Right atrium auricular region (tissue), 2 donors: ENCODE results near the gene LTBP1. TPM values are rescaled to one million over a fixed set of nuclear protein-coding genes. Genes with fewer than 3 reads are reported as not detected.
"Not testable (repeated sequence)": the region's sequence is repeated elsewhere in the genome, so short reads cannot be mapped to it uniquely, and the experiment has no call there.

Experiments used
- DNase-seq: peaks from one replicate; pipeline ENCODE4 v3.0.0-alpha.2; 2019; ENCODE audit warnings: low spot score
- H3K27ac ChIP-seq, 2 donors: fragments of 200-600 bp; sonication (generic); 1 replicate in 1 of 2; 2 replicates in 1 of 2; pipeline ENCODE4 v1.5.1; 2016 to 2019
- H3K27me3 ChIP-seq, 2 donors: fragments of 200-600 bp; sonication (generic); one replicate each; pipeline versions ENCODE4 v1.5.1 to v1.6.0; 2017 to 2019
- H3K36me3 ChIP-seq: fragments of 200-600 bp; sonication (generic); one replicate; pipeline ENCODE4 v1.5.1; 2016
- H3K4me1 ChIP-seq, 2 donors: fragments of 200-600 bp; sonication (generic); one replicate each; pipeline versions ENCODE4 v1.5.1 to v1.6.0; 2017 to 2019
- H3K4me3 ChIP-seq, 2 donors: fragments of 200-600 bp; sonication (generic); 1 replicate in 1 of 2; 2 replicates in 1 of 2; pipeline ENCODE4 v1.5.1; 2017 to 2019; ENCODE audit warnings: mild to moderate bottlenecking in 1 of 2, moderate library complexity in 1 of 2
- H3K9me3 ChIP-seq, 2 donors: fragments of 200-600 bp; sonication (generic); one replicate each; pipeline ENCODE4 v1.5.1; 2019
- CTCF ChIP-seq, 2 donors: fragments of 200-600 bp; sonication (generic); IDR thresholded peaks; one replicate each; pipeline ENCODE4 v1.5.1; 2019; ENCODE audit warnings: antibody characterized with exemption in 2 of 2
- total RNA-seq, 2 donors: library from RNA; depleted of rRNA; stranded (reverse); fragments of >200 nt; gene quantifications; one replicate each; pipeline ENCODE4 v1.1.0, GENCODE V29; 2016

Gene LTBP1
- total RNA-seq, 2 donors from 2014 or later = 168 to 291 TPM

- H3K9me3 ChIP-seq = no peaks in the 10 kb centered on the region
- no peaks in the 10 kb centered on the region for H3K36me3 ChIP-seq
- H3K27me3 ChIP-seq = no peaks in the 10 kb centered on the region
- no peak overlapping the region for H3K27ac ChIP-seq
- no peak for DNase-seq
- H3K4me1 ChIP-seq = no peaks in the 10 kb centered on the region
- no peak for TF ChIP-seq CTCF (IDR thresholded peaks at IDR 0.05)
- H3K4me3 ChIP-seq = no peak overlapping the region
Observed at GRCh38 chr2:32904074-32904473, 42.7 kb upstream of the LTBP1 start.

GRCh38 chr2:32904751-32905150, 42.0 kb upstream of the LTBP1 start:
- Histone ChIP-seq H3K36me3 (no peaks in the 10 kb centered on the region), H3K9me3 (no peaks in the 10 kb centered on the region), H3K4me1 (no peaks in the 10 kb centered on the region), H3K27ac (no peak overlapping the region), H3K4me3 (no peak overlapping the region), H3K27me3 (no peaks in the 10 kb centered on the region)
- no peak for DNase-seq
- no peak for TF ChIP-seq CTCF (IDR thresholded peaks at IDR 0.05)

GRCh38 chr2:32905270-32905669, 41.5 kb upstream of the LTBP1 start:
- Histone ChIP-seq H3K4me3 (no peak overlapping the region), H3K9me3 (no peaks in the 10 kb centered on the region), H3K4me1 (no peaks in the 10 kb centered on the region), H3K36me3 (no peaks in the 10 kb centered on the region), H3K27me3 (no peaks in the 10 kb centered on the region), H3K27ac (no peak overlapping the region)
- no peak for DNase-seq
- no peak for TF ChIP-seq CTCF (IDR thresholded peaks at IDR 0.05)

GRCh38 chr2:32910883-32911598, 35.7 kb upstream of the LTBP1 start:
- Histone ChIP-seq H3K4me1 (no peaks in the 10 kb centered on the region), H3K27ac (no peak overlapping the region), H3K9me3 (no peaks in the 10 kb centered on the region), H3K36me3 (no peaks in the 10 kb centered on the region), H3K27me3 (no peaks in the 10 kb centered on the region), H3K4me3 (no peak overlapping the region)
- TF ChIP-seq CTCF (IDR thresholded peaks at IDR 0.05) = no peak
- DNase-seq = no peak

- no peak for TF ChIP-seq CTCF (IDR thresholded peaks at IDR 0.05)
- Histone ChIP-seq H3K27me3 (no peaks in the 10 kb centered on the region), H3K4me3 (no peak overlapping the region), H3K36me3 (no peaks in the 10 kb centered on the region), H3K4me1 (no peaks in the 10 kb centered on the region), H3K27ac (no peak overlapping the region), H3K9me3 (no peaks in the 10 kb centered on the region)
- DNase-seq = no peak
Observed at GRCh38 chr2:32915694-32916093, 31.1 kb upstream of the LTBP1 start.

GRCh38 chr2:32918774-32919173, 28.0 kb upstream of the LTBP1 start:
- H3K4me3 ChIP-seq = no peak overlapping the region
- no peaks in the 10 kb centered on the region for H3K36me3 ChIP-seq
- no peak for DNase-seq
- H3K9me3 ChIP-seq = no peaks in the 10 kb centered on the region
- H3K27me3 ChIP-seq = no peaks in the 10 kb centered on the region
- no peak for TF ChIP-seq CTCF (IDR thresholded peaks at IDR 0.05)
- no peak overlapping the region for H3K27ac ChIP-seq
- no peaks in the 10 kb centered on the region for H3K4me1 ChIP-seq

GRCh38 chr2:32919901-32920300, 26.9 kb upstream of the LTBP1 start:
- not testable (repeated sequence) for H3K4me1 ChIP-seq, H3K27ac ChIP-seq, H3K27me3 ChIP-seq, H3K4me3 ChIP-seq, H3K9me3 ChIP-seq, H3K36me3 ChIP-seq, DNase-seq

- H3K27ac ChIP-seq, H3K27me3 ChIP-seq, H3K4me3 ChIP-seq, H3K36me3 ChIP-seq, DNase-seq, H3K9me3 ChIP-seq, H3K4me1 ChIP-seq: not testable (repeated sequence)
Observed at GRCh38 chr2:32921486-32921885, 25.3 kb upstream of the LTBP1 start.
